HepG2 (cell line): ENCODE results near the gene PTPN12. TPM values are rescaled to one million over a fixed set of nuclear protein-coding genes. Genes with fewer than 3 reads are reported as not detected.

Experiments used
- ATAC-seq: fragments of 200-7000 bp; cut with Tn5 transposase; 3 replicates; pipeline ENCODE4 v1.9.1; 2020; ENCODE audit warnings: mild to moderate bottlenecking, moderate library complexity
- BruUV-seq: library from RNA; stranded (reverse); fragments of 400-500 nt; replicated peaks from 2 replicates; lab custom pipeline; 2021; lab: Mats Ljungman, UMichigan
- CTCF ChIA-PET: fragments of 300-600 bp; formaldehyde crosslinking; extraction: SDS; loops from one replicate; lab custom pipeline; 2021; ENCODE audit warnings: low total read pairs, inconsistent platforms, low intra/inter-chr PET ratio; lab: Yijun Ruan, JAX
- POLR2A ChIA-PET: fragments of 350-600 bp; sonication (Branson Sonifier 250); formaldehyde crosslinking; loops from one replicate; lab custom pipeline; 2020; ENCODE audit warnings: antibody characterized with exemption, inconsistent platforms; lab: Yijun Ruan, JAX
- DNase-seq: peaks from one replicate; pipeline ENCODE4 v3.0.0-alpha.2; 2015; ENCODE audit warnings: low spot score
- FAIRE-seq: peaks from 3 replicates; lab custom pipeline; 2011; peaks lifted over from hg19 to GRCh38; lab: Jason Lieb, UNC
- H2AFZ ChIP-seq: one replicate; pipeline ENCODE4 v1.6.1; 2011; ENCODE audit warnings: low read length, inconsistent platforms
- H3K27ac ChIP-seq: fragments of 300-600 bp; 3 replicates; pipeline ENCODE4 v1.8.0; 2011; ENCODE audit warnings: mixed run types, mild to moderate bottlenecking, mixed read lengths, low read length, inconsistent platforms; ENCODE audit not compliant: insufficient read depth; ENCODE audit errors: extremely low read length
- H3K27me3 ChIP-seq, 2 experiments: fragments of 200-600 bp in 1 of 2; 2 replicates in 1 of 2; 3 replicates in 1 of 2; pipeline versions ENCODE4 v1.6.0 to v1.8.0; 2011; ENCODE audit warnings: low read length in 2 of 2, mild to moderate bottlenecking in 2 of 2, moderate library complexity in 2 of 2, inconsistent platforms in 1 of 2; ENCODE audit not compliant: insufficient read depth in 2 of 2, control insufficient read depth in 1 of 2
- H3K36me3 ChIP-seq, 2 experiments: fragments of 200-600 bp in 1 of 2; replicated peaks in 1 of 2; 2 replicates in 1 of 2; 3 replicates in 1 of 2; pipeline versions ENCODE4 v1.5.1 to v1.8.0; 2011; ENCODE audit warnings: low read length in 2 of 2, inconsistent platforms in 1 of 2; ENCODE audit not compliant: insufficient read depth in 2 of 2, control insufficient read depth in 1 of 2
- H3K4me1 ChIP-seq: 2 replicates; pipeline ENCODE4 v1.5.1; 2012; ENCODE audit warnings: low read length, inconsistent platforms; ENCODE audit not compliant: insufficient read depth
- H3K4me2 ChIP-seq: 2 replicates; pipeline ENCODE4 v1.6.0; 2011; ENCODE audit warnings: low read depth, low read length, inconsistent platforms
- H3K4me3 ChIP-seq, 3 experiments: fragments of 200-600 bp in 1 of 3; sonication (generic), shearing (Covaris generic) in 1 of 3; replicated peaks in 1 of 3; 2 replicates each; pipeline ENCODE4 v1.5.1; 2011 to 2016; ENCODE audit warnings: low read length in 3 of 3, inconsistent platforms in 2 of 3, low read depth in 2 of 3, mild to moderate bottlenecking in 2 of 3, control low read depth in 1 of 3, mixed read lengths in 1 of 3; ENCODE audit not compliant: insufficient read depth in 1 of 3
- H3K79me2 ChIP-seq: one replicate; pipeline ENCODE4 v1.6.1; 2011; ENCODE audit warnings: low read length, inconsistent platforms; ENCODE audit not compliant: insufficient read depth
- H3K9ac ChIP-seq: 2 replicates; pipeline ENCODE4 v1.6.0; 2011; ENCODE audit warnings: mild to moderate bottlenecking, low read depth, low read length, inconsistent platforms; ENCODE audit not compliant: insufficient read depth
- H3K9me3 ChIP-seq: 2 replicates; pipeline ENCODE4 v1.5.1; 2012; ENCODE audit warnings: mild to moderate bottlenecking, low read length
- H4K20me1 ChIP-seq: 2 replicates; pipeline ENCODE4 v1.6.0; 2011; ENCODE audit warnings: inconsistent platforms, mild to moderate bottlenecking, low read length, moderate library complexity; ENCODE audit not compliant: insufficient read depth
- CEBPB ChIP-seq: IDR thresholded peaks from 2 replicates; pipeline ENCODE4 v1.6.1; 2011; ENCODE audit warnings: low read depth, low read length, improper control_type of control experiment, borderline replicate concordance
- CEBPG ChIP-seq: IDR thresholded peaks from 2 replicates; pipeline ENCODE4 v1.6.1; 2016
- CENPT ChIP-seq: sonication (generic); formaldehyde crosslinking; IDR thresholded peaks from 2 replicates; pipeline ENCODE4 v1.8.0; 2022; ENCODE audit warnings: low read depth, mild to moderate bottlenecking, moderate library complexity, missing genetic modification reagents
- NFE2L2 ChIP-seq: fragments of 150-350 bp; IDR thresholded peaks from 2 replicates; pipeline ENCODE4 v1.6.1; 2014; ENCODE audit warnings: low read length
- NR2F6 ChIP-seq, 2 experiments: IDR thresholded peaks; 2 replicates each; pipeline ENCODE4 v1.6.1; 2016; ENCODE audit warnings: antibody characterized with exemption in 1 of 2, mild to moderate bottlenecking in 1 of 2
- ONECUT2 ChIP-seq: sonication (generic); formaldehyde crosslinking; IDR thresholded peaks from 2 replicates; pipeline ENCODE4 v1.4.0; 2020; ENCODE audit warnings: missing genetic modification reagents
- RARA ChIP-seq: IDR thresholded peaks from 2 replicates; pipeline ENCODE4 v1.6.1; 2016; ENCODE audit warnings: missing genetic modification reagents, missing compliant biosample characterization
- ZMYM2 ChIP-seq: sonication (generic); formaldehyde crosslinking; IDR thresholded peaks from 2 replicates; pipeline ENCODE4 v1.8.0; 2022; ENCODE audit warnings: mild to moderate bottlenecking, missing genetic modification reagents
- ZNF460 ChIP-seq: sonication (generic); formaldehyde crosslinking; IDR thresholded peaks from 2 replicates; pipeline ENCODE4 v1.5.1; 2020; ENCODE audit warnings: missing genetic modification reagents, mild to moderate bottlenecking, borderline replicate concordance
- ZNF709 ChIP-seq: sonication (generic); formaldehyde crosslinking; IDR thresholded peaks from 2 replicates; pipeline ENCODE4 v1.5.0; 2020; ENCODE audit warnings: mild to moderate bottlenecking, missing genetic modification reagents
- ZSCAN9 ChIP-seq: IDR thresholded peaks from 2 replicates; pipeline ENCODE4 v1.6.1; 2016; ENCODE audit warnings: borderline replicate concordance
- WGBS: methylation state at CpG from one replicate; pipeline ENCODE4 v1.1.6; 2017; ENCODE audit warnings: low lambda C conversion rate; 5-methylcytosine and 5-hydroxymethylcytosine counted together
- in situ Hi-C: cut with HindIII; loops from 2 replicates; pipeline ENCODE4 v1.10.0; 2017; ENCODE audit warnings: low pct_unique_long_range_greater_than_20kb; ENCODE audit not compliant: extremely low pct_ligation_motif_present
- intact Hi-C: fragments of 100-400 bp; cut with micrococcal nuclease; formaldehyde crosslinking; loops from one replicate; pipeline ENCODE4 v1.10.0; 2022; ENCODE audit not compliant: unreplicated experiment
- polyA plus RNA-seq, 8 experiments: library from polyadenylated mRNA; depleted of rRNA in 3 of 8; stranded (reverse) in 7 of 8; unstranded in 1 of 8; fragments of >200 nt; fragmentation: Illumina TruSeq in 4 of 8; extraction: Trizol in 4 of 8; gene quantifications; 2 replicates each; pipeline versions ENCODE4 v1.2.1 to v1.2.3, GENCODE V29; 2011 to 2016; ENCODE audit warnings: low read depth in 4 of 8, missing spikeins in 1 of 8, mixed read lengths in 1 of 8; ENCODE audit not compliant: insufficient read depth in 1 of 8
- total RNA-seq, 5 experiments: library from RNA; depleted of rRNA; stranded (reverse); fragments of >200 nt; fragmentation: Illumina TruSeq; extraction: Trizol; gene quantifications; 2 replicates each; pipeline ENCODE4 v1.2.3, GENCODE V29; 2016; ENCODE audit warnings: low read depth in 1 of 5
- TF ChIP-seq, protein P1 (sequence below): sonication (generic); formaldehyde crosslinking; IDR thresholded peaks from 2 replicates; pipeline ENCODE4 v1.5.0; 2020; ENCODE audit warnings: missing genetic modification reagents
- TF ChIP-seq, protein P2 (sequence below): sonication (generic); formaldehyde crosslinking; IDR thresholded peaks from 2 replicates; pipeline ENCODE4 v1.4.0; 2020; ENCODE audit warnings: missing genetic modification reagents

Gene PTPN12
- total and polyA plus RNA-seq, 2 of the 13 experiments (the other 11 are each of a cell fraction or from before 2014, with no cell fraction given), result 22.9 to 56.8 TPM

DNA sequence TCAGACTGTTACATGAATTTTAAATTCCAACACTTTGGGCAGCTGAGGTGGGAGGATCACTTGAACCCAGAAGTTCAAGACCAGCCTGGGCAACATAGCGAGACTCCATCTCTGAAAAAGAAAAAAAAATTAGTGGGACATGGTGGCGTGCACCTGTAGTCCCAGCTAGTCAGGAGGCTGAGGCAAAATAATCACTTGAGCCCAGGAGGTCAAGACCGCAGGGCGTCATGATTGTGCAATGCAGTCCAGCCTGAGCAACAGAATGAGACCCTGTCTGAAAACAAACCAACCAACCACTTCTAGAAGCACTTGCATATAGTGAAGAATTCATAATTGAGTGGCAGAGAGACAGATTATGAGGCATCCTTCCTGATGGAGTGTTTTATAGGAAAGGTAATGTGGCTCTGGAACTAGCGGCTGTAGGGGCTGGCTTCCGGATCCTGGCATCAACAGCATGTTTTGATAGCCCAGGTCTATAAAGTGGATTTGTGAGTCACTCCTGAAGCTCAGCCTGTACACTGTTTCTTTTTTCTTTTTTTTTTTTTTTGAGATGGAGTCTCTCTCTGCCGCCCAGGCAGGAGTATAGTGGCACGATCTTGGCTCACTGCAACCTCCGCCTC, 118.9 kb downstream of the PTPN12 start:
- ATAC-seq (no peak), FAIRE-seq (no peak), DNase-seq (no peak)
- WGBS, result 94% methylated on average over 9 of the region's 9 CpGs
- in situ Hi-C loops, result loop anchor here (5.0 kb wide), 1 partner anchor 101 kb away; no protein-coding TSS in a partner anchor
- intact Hi-C loops, result loop anchor here (5.0 to 10.0 kb wide), 2 partner anchors 41 to 239 kb away; partner anchors contain the start of gene RSBN1L
- Histone ChIP-seq H3K9me3 (no peaks in the 10 kb centered on the region), H3K27ac (no peak overlapping the region), H3K36me3 (0 out of 5 replicates have a peak, but pooled peaks cover 1 to 13% of the 10 kb centered on the region in 2 experiments), H3K4me3 (no peak overlapping the region), H3K4me1 (peaks cover 6% of the 10 kb centered on the region), H3K27me3 (no peaks in the 10 kb centered on the region), H3K79me2 (no peaks in the 10 kb centered on the region), H4K20me1 (no peaks in the 10 kb centered on the region), H3K4me2 (no peak overlapping the region), H3K9ac (no peak overlapping the region), H2AFZ (no peak overlapping the region)
- no TSS peak for BruUV-seq
- POLR2A ChIA-PET, result no interaction called here
- CTCF ChIA-PET, result interaction anchor here (4.7 kb wide), 1 partner anchor 103 kb away, joined by 34 read pairs; no protein-coding TSS in a partner anchor
- TF ChIP-seq RARA (no peak), ONECUT2 (CRISPR knock-in tag) (no peak), NFE2L2 (no peak), CENPT (no peak), ZNF709 (CRISPR knock-in tag) (no peak), ZSCAN9 (no peak), ZNF460 (CRISPR knock-in tag) (peak; percentile 92), CEBPB (peak; percentile 77; the same call in 1 of the 2 replicates), ZMYM2 (CRISPR knock-in tag) (peak; percentile 26; the same call in 1 of the 2 replicates), CEBPG (CRISPR knock-in tag) (0 out of 2 replicates have a peak, but pooled peaks have one; percentile 34), NR2F6 (IDR thresholded peaks at IDR 0.05) (peak; percentile 25; the same call in 1 of the 2 replicates), NR2F6 (CRISPR knock-in tag; IDR thresholded peaks at IDR 0.05) (0 out of 2 replicates have a peak, but pooled peaks have one; percentile 20)
- TF ChIP-seq, protein P1, sequence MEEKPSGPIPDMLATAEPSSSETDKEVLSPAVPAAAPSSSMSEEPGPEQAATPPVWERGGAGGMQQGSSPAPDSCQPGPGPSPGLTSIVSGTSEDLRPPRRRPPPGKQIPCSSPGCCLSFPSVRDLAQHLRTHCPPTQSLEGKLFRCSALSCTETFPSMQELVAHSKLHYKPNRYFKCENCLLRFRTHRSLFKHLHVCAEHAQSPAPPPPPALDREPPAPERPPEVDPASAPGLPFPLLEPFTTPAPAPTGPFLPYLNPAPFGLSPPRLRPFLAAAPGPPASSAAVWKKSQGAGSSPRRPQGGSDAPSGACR (CRISPR knock-in tag), result no peak
- TF ChIP-seq, protein P2, sequence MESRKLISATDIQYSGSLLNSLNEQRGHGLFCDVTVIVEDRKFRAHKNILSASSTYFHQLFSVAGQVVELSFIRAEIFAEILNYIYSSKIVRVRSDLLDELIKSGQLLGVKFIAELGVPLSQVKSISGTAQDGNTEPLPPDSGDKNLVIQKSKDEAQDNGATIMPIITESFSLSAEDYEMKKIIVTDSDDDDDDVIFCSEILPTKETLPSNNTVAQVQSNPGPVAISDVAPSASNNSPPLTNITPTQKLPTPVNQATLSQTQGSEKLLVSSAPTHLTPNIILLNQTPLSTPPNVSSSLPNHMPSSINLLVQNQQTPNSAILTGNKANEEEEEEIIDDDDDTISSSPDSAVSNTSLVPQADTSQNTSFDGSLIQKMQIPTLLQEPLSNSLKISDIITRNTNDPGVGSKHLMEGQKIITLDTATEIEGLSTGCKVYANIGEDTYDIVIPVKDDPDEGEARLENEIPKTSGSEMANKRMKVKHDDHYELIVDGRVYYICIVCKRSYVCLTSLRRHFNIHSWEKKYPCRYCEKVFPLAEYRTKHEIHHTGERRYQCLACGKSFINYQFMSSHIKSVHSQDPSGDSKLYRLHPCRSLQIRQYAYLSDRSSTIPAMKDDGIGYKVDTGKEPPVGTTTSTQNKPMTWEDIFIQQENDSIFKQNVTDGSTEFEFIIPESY (CRISPR knock-in tag), result peak; percentile 96
